Fibroblast of skin of scalp (primary cell): Measurements from ENCODE around the gene TNP1.

Source experiments
- DNase-seq: peaks from one replicate; pipeline ENCODE4 v3.0.0-alpha.2; 2013

TNP1 gene

GRCh38 chr2:216838151-216838550 is 21.7 kb downstream of the TNP1 start:
- DNase-seq = peak; percentile 81

GRCh38 chr2:216837740-216838139 is 22.1 kb downstream of the TNP1 start:
- DNase-seq = no peak

- no peak for DNase-seq
Observed at GRCh38 chr2:216833061-216833460, 26.8 kb downstream of the TNP1 start.

GRCh38 chr2:216830346-216830745 is 29.5 kb downstream of the TNP1 start:
- no peak for DNase-seq

GRCh38 chr2:216829533-216829932 is 30.3 kb downstream of the TNP1 start:
- DNase-seq = peak; percentile 68

GRCh38 chr2:216827073-216827720 is 32.7 kb downstream of the TNP1 start:
- peak; percentile 38 for DNase-seq

- DNase-seq = no peak
Observed at GRCh38 chr2:216822470-216822869, 37.4 kb downstream of the TNP1 start.

- DNase-seq = no peak
Observed at GRCh38 chr2:216820709-216821108, 39.2 kb downstream of the TNP1 start.

- DNase-seq = no peak
Observed at GRCh38 chr2:216819766-216820165, 40.1 kb downstream of the TNP1 start.

GRCh38 chr2:216819055-216819454 is 40.8 kb downstream of the TNP1 start:
- DNase-seq = no peak

- no peak for DNase-seq
Observed at GRCh38 chr2:216810399-216811160, 49.3 kb downstream of the TNP1 start.
